Kidney capillary endothelial cell (primary cell): Measurements from ENCODE around the gene GUCA1A.
A peak's percentile ranks its signal among the peaks of the same experiment; 100 is the strongest.
"Not testable (repeated sequence)": the region's sequence is repeated elsewhere in the genome, so short reads cannot be mapped to it uniquely, and the experiment has no call there.

ENCODE experiments used
- DNase-seq: peaks from one replicate; pipeline ENCODE4 v3.0.0-alpha.2; 2018; ENCODE audit warnings: low spot score

Gene GUCA1A

GRCh38 chr6:42210551-42210950 lies 37.4 kb downstream of the GUCA1A start:
- no peak for DNase-seq

GRCh38 chr6:42211726-42212125 lies 38.6 kb downstream of the GUCA1A start:
- no peak for DNase-seq

- no peak for DNase-seq
Measured at GRCh38 chr6:42212442-42212841, 39.3 kb downstream of the GUCA1A start.

- not testable (repeated sequence) for DNase-seq
Measured at GRCh38 chr6:42216495-42216894, 43.3 kb downstream of the GUCA1A start.

GRCh38 chr6:42217157-42217518 lies 44.0 kb downstream of the GUCA1A start:
- peak; percentile 20 for DNase-seq

- DNase-seq: peak; percentile 91
Measured at GRCh38 chr6:42217519-42218367, 44.6 kb downstream of the GUCA1A start, which contains the start of gene MRPS10. TSS of gene MRPS10 (minus strand) at chr6:42217861. CDS start at chr6:42217849, 12 bp downstream.

GRCh38 chr6:42220807-42221206 lies 47.6 kb downstream of the GUCA1A start:
- no peak for DNase-seq

- DNase-seq: no peak
Measured at GRCh38 chr6:42221546-42221945, 48.4 kb downstream of the GUCA1A start.

GRCh38 chr6:42222448-42222847 lies 49.3 kb downstream of the GUCA1A start:
- DNase-seq: no peak

GRCh38 chr6:42224222-42225028 lies 51.3 kb downstream of the GUCA1A start:
- peak; percentile 75 for DNase-seq

- DNase-seq: no peak
Measured at GRCh38 chr6:42225029-42225339, 51.8 kb downstream of the GUCA1A start.

- DNase-seq: peak; percentile 10
Measured at GRCh38 chr6:42225419-42225818, 52.3 kb downstream of the GUCA1A start.

GRCh38 chr6:42226161-42226611 lies 53.0 kb downstream of the GUCA1A start:
- DNase-seq: peak; percentile 30

GRCh38 chr6:42226645-42227143 lies 53.5 kb downstream of the GUCA1A start:
- peak; percentile 8 for DNase-seq

- no peak for DNase-seq
Measured at GRCh38 chr6:42227173-42227850, 54.1 kb downstream of the GUCA1A start.

GRCh38 chr6:42228305-42228704 lies 55.1 kb downstream of the GUCA1A start:
- DNase-seq: no peak
